Activated T-cell treated with anti-CD3 and anti-CD28 coated beads, Interleukin-2, amount 50 U/mL, for 72 hours (primary cell): ENCODE data around the gene MYL11. TPM values are rescaled to one million over a fixed set of nuclear protein-coding genes. Genes with fewer than 3 reads are reported as not detected.

ENCODE experiments used
- ATAC-seq, 2 donors: fragments of 150-1000 bp; cut with Tn5 transposase; replicated peaks in 1 of 2; 2 replicates each; pipeline ENCODE4 v1.10.0; 2021; ENCODE audit warnings: moderate library complexity in 2 of 2, mild to moderate bottlenecking in 1 of 2
- DNase-seq, 2 donors: peaks; one replicate each; pipeline ENCODE4 v3.0.0; 2021 to 2022; ENCODE audit warnings: mixed read lengths in 1 of 2
- H3K27ac Mint-ChIP-seq: one replicate; pipeline ENCODE4 v1.8.0; 2022; ENCODE audit warnings: mild to moderate bottlenecking, moderate library complexity, mixed read lengths
- H3K27me3 Mint-ChIP-seq: one replicate; pipeline ENCODE4 v1.8.0; 2022; ENCODE audit warnings: low read depth, mixed read lengths
- H3K36me3 Mint-ChIP-seq, 2 donors: one replicate each; pipeline ENCODE4 v1.8.0; 2022; ENCODE audit warnings: mixed read lengths in 2 of 2, mild to moderate bottlenecking in 1 of 2; ENCODE audit not compliant: insufficient read depth in 2 of 2
- H3K4me1 Mint-ChIP-seq: one replicate; pipeline ENCODE4 v1.8.0; 2022; ENCODE audit warnings: low read depth, mixed read lengths
- H3K4me3 Mint-ChIP-seq, 2 donors: one replicate each; pipeline ENCODE4 v1.8.0; 2022; ENCODE audit warnings: mild to moderate bottlenecking in 2 of 2, mixed read lengths in 2 of 2, moderate library complexity in 2 of 2
- H3K9me3 Mint-ChIP-seq, 2 donors: one replicate each; pipeline ENCODE4 v1.8.0; 2022; ENCODE audit warnings: mixed read lengths in 2 of 2
- total RNA-seq, 2 donors: library from RNA; stranded (reverse); gene quantifications; one replicate each; pipeline ENCODE4 v1.2.3, GENCODE V29; 2022

The MYL11 gene
- total RNA-seq, 2 donors from 2014 or later: 2.0 TPM; not detected in 1

DNA sequence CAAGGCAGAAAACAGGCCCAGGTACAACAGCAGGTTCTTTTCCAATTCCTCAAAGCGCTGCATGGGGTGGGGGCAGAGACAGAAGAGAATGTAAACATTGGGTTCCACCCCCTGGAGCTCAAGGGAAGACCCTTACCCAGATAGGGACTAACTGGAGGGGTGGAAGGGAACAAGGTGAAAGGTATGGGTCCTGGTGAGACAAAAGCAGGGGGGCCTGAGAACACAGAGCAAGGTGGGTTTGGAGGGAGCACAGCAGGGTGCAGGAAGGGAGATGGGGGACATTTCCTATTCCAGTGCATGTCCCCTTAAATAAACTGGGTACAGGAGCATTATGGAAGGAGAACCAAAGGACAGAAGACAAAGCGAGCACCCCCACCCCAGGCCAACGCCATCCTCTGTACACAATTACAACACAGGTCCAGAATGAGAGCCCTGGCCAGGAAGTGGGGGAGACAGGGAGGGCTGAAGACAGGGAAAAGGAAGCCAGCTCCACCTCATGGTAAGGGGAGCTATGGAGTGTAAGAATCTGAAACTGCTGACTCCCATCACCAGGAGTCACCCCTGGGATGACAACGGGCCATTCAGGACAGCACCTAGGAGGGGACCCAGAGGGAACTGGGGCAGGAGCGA, 17.4 kb upstream of the MYL11 start:
- no peak overlapping the region for H3K4me3 Mint-ChIP-seq
- ATAC-seq (no peak), DNase-seq (no peak)
- H3K27me3 Mint-ChIP-seq: no peaks in the 10 kb centered on the region
- no peak overlapping the region for H3K27ac Mint-ChIP-seq
- H3K9me3 Mint-ChIP-seq: no peaks in the 10 kb centered on the region
- peaks cover under 1 to 10% of the 10 kb centered on the region in 2 donors for H3K36me3 Mint-ChIP-seq
- peaks cover 42% of the 10 kb centered on the region for H3K4me1 Mint-ChIP-seq

DNA sequence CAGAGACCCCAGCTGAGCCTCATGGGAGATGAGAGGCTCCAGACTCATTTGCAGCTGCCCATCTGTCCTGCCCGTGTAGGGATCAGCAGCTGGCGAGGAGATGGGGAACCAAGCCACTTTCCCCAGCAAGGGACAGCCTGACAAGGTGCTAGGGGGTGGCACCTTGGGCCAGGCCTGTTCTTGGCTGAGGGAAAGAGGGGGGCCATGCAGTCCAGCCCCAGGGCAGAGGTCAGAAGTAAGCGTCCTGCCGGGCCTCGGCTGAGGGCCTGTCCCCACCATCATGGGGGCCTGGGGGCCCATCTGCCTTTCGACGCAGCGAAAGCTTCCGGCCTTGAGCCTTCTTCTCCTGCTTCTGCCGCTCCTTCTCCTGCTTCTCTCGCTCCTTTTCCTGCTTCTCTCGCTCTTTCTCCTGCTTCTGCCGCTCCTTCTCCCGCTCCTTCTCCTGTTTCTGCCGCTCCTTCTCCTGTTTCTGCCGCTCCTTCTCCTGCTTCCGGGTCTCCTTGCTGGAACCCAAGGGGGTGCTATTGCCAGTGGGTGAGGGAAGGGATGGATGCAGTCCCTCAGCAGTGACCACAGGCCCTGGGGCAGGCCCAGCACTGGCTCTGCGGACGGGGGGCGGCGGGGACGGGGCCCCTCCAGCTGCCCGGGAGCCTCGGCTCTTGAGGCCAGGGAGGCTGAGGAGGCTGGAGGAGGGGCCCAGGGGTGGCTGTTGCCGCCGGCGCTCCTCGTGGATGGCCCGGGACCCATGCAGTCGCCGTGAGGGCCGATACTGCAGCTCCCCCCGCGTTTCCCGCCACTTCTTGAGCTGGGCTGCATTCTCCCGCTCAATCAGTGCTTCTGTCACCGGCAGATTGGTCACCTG, 16.7 kb upstream of the MYL11 start:
- Mint-ChIP-seq H3K4me1 (peaks cover 36% of the 10 kb centered on the region), H3K27ac (no peak overlapping the region), H3K9me3 (no peaks in the 10 kb centered on the region), H3K36me3 (peaks cover 3 to 15% of the 10 kb centered on the region in 2 donors), H3K27me3 (no peaks in the 10 kb centered on the region), H3K4me3 (no peak overlapping the region)
- no peak for ATAC-seq
- no peak for DNase-seq

DNA sequence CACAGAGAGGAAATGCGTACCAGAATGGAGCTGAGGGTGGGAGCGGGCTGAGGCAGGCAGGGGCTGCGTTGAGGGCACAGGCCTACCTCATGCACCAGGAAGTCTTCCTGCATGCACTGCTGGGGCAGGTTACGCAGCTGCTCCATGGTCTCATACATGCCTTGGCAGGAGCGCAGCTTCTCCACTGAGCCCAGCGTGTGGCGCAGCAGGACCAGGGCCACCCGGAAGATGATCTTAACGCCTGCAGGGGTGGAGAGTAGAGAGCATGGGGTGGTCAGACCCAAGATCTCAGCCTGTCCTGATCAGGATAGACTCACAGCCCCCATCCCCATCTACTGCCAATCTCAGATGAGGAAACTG, 16.0 kb upstream of the MYL11 start:
- Mint-ChIP-seq H3K36me3 (peaks cover 7 to 18% of the 10 kb centered on the region in 2 donors), H3K4me1 (peaks cover 30% of the 10 kb centered on the region), H3K4me3 (no peak overlapping the region), H3K27me3 (no peaks in the 10 kb centered on the region), H3K9me3 (no peaks in the 10 kb centered on the region), H3K27ac (no peak overlapping the region)
- ATAC-seq: no peak
- DNase-seq: no peak

DNA sequence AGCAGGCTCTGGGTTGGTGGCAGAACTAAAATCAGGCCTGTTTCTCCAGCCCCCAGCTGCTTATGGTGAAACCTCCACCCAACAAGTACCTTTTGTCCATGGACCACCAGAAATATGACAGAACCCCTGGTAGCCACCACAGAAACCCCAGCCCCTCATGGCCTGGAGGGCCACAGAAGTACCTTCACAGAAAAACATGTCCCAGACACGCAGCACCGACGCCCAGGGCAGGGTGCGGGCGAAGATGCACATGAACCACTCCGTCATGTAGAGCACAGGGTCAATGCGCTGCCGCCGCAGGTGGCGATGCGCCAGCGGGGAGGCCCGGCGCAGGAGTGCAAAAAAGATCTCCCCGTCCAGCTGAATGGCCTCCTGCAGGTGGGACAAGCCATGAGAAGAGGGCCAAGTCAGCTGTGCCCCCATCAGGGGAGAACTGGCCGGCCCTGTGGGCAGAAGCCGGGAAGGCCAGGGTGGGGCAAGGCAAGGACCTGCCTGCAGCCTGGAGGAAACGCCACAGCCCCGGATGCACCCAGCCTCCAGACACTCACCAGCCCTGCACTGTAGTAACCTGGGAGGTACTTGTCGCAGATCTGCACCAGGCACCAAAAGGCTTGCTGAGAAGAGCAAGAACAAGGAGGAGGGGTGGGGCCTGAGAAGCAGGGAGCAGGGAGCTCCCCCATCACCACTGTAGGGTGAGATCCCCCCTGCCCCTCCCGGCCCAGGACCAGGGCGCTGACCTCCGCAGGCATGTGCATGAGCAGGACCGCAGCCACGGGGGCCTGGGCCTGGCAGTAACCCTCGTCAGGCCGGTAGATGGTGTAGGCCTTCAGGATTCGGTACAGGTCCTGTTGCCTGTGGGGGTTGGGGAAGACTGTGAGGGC, 15.4 kb upstream of the MYL11 start:
- H3K4me3 Mint-ChIP-seq: no peak overlapping the region
- ATAC-seq (no peak), DNase-seq (no peak)
- peaks cover 23% of the 10 kb centered on the region for H3K4me1 Mint-ChIP-seq
- no peak overlapping the region for H3K27ac Mint-ChIP-seq
- no peaks in the 10 kb centered on the region for H3K9me3 Mint-ChIP-seq
- peaks cover 7 to 12% of the 10 kb centered on the region in 2 donors for H3K36me3 Mint-ChIP-seq
- no peaks in the 10 kb centered on the region for H3K27me3 Mint-ChIP-seq

DNA sequence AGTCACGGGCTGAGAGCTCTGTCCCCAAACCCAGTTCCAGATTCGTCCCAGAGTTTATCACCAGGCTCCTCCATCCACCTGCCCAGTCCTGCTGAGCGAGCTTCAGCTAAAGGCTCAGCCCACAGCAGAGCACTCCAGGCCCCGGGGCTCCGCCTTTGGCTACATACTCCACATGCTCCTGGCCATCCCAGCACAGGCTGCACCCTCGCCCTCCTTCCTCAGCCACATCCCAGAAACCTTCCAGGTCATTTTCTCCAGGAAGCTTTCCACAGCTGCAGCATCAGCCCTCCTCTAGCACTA, 14.8 kb upstream of the MYL11 start:
- H3K36me3 Mint-ChIP-seq: peaks cover 7 to 17% of the 10 kb centered on the region in 2 donors
- ATAC-seq: no peak
- H3K9me3 Mint-ChIP-seq: no peaks in the 10 kb centered on the region
- no peak for DNase-seq
- H3K4me1 Mint-ChIP-seq: peaks cover 18% of the 10 kb centered on the region
- no peak overlapping the region for H3K4me3 Mint-ChIP-seq
- H3K27me3 Mint-ChIP-seq: no peaks in the 10 kb centered on the region
- H3K27ac Mint-ChIP-seq: peak overlapping the region; percentile 0

DNA sequence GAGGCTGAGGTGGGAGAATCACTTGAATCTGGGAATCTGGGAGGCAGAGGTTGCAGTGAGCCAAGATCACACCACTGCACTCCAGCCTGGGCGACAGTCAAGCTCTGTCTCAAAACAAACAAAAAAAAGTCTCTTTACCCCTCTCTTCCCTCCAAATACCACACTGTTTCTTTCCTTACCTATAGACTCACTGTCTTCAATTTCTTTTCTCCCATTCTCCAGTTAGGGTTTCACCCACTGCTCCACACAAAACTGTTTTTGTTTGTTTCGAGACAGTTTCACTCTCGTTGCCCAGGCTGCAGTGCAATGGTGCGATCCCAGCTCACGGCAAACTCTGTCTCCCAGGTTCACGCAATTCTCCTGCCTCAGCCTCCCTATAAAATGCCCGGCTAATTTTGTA, 13.4 kb upstream of the MYL11 start:
- ATAC-seq (no peak), DNase-seq (no peak)
- H3K27ac Mint-ChIP-seq: no peak overlapping the region
- H3K4me3 Mint-ChIP-seq: no peak overlapping the region
- H3K36me3 Mint-ChIP-seq: peaks cover 7 to 22% of the 10 kb centered on the region in 2 donors
- H3K27me3 Mint-ChIP-seq: no peaks in the 10 kb centered on the region
- H3K9me3 Mint-ChIP-seq: no peaks in the 10 kb centered on the region
- H3K4me1 Mint-ChIP-seq: peaks cover 15% of the 10 kb centered on the region

DNA sequence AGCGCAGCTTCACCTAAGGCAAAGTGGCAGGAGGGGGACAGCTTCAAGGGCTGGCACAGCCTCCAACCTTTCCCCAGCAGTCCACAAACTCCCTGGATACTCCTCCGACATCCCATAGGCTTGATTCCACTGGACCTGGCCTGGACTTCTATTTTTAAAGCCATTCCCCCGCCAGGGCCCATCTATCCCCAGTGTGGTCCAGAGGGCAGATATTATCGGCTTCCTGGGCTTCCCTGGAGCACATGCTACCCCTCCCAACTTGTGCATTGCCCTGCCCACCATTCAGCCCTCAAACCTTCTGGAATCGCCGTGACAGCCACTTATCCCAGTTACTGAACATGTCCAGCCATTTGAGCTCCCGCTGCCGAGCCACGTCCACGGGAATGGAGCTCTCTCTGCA, 9.4 kb upstream of the MYL11 start:
- peaks cover 8 to 23% of the 10 kb centered on the region in 2 donors for H3K36me3 Mint-ChIP-seq
- H3K27me3 Mint-ChIP-seq: no peaks in the 10 kb centered on the region
- H3K9me3 Mint-ChIP-seq: no peaks in the 10 kb centered on the region
- peak overlapping the region; percentile 45 for H3K27ac Mint-ChIP-seq
- no peak overlapping the region for H3K4me3 Mint-ChIP-seq
- H3K4me1 Mint-ChIP-seq: peaks cover 32% of the 10 kb centered on the region
- DNase-seq: no peak
- ATAC-seq: no peak

DNA sequence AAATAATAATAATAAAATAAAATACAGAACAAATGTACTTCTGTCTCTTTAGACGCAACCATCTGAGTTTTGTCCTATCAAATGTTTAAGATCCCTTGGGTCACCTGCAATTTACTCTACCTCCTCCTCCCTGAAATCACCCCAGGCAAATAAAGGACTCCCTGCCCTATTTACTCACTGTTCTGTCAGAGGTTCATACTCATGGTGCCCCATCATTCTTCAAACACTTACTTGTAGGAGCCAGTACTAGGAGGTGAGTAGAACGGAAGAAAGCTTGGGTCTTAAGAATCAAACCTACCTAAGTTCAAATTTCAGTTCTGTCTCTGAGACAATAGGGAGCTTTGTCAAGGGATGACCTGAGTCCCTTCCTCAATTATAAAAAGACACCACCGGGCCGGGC, 8.1 kb upstream of the MYL11 start:
- no peak for DNase-seq
- peaks cover 38% of the 10 kb centered on the region for H3K4me1 Mint-ChIP-seq
- H3K9me3 Mint-ChIP-seq: no peaks in the 10 kb centered on the region
- H3K27ac Mint-ChIP-seq: peak overlapping the region; percentile 14
- H3K27me3 Mint-ChIP-seq: no peaks in the 10 kb centered on the region
- H3K36me3 Mint-ChIP-seq: peaks cover 8 to 22% of the 10 kb centered on the region in 2 donors
- no peak for ATAC-seq
- peak overlapping the region; percentile 94 to 98 for H3K4me3 Mint-ChIP-seq

DNA sequence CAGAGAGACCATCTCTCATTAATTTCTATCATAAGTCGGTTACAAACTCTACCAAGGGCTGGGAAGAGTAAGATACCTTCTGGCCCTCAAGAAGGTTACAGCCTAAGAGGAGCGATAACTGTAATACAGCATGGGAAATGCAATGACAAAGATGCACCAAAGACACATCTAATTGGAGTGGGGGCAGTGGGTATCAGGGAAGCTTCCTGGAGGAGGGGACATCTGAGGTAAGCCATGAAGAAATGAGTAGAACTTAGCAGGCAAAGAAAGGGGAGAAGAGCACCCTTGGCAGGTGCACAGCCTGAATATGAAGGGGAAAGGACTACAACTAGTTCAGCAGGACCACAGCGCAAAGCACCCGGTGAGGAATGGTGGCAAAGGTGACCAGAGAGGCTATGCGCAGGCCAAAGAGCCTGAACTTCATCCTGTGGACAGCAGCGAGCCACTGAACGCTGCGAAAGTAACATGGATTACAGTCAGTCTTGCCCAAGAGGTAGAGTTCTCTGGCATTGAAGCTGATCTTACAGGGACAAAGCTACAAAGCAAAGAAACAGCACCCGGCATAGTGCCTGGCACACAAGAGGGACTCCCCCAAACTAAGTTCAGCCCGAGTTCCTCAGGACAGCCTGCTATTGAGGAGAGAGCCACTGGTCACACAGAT, 7.1 kb upstream of the MYL11 start:
- peaks cover 45% of the 10 kb centered on the region for H3K4me1 Mint-ChIP-seq
- DNase-seq (no peak), ATAC-seq (no peak)
- no peaks in the 10 kb centered on the region for H3K27me3 Mint-ChIP-seq
- H3K9me3 Mint-ChIP-seq: no peaks in the 10 kb centered on the region
- peaks cover 5 to 19% of the 10 kb centered on the region in 2 donors for H3K36me3 Mint-ChIP-seq
- peak overlapping the region; percentile 94 to 98 for H3K4me3 Mint-ChIP-seq
- H3K27ac Mint-ChIP-seq: peak overlapping the region; percentile 14

DNA sequence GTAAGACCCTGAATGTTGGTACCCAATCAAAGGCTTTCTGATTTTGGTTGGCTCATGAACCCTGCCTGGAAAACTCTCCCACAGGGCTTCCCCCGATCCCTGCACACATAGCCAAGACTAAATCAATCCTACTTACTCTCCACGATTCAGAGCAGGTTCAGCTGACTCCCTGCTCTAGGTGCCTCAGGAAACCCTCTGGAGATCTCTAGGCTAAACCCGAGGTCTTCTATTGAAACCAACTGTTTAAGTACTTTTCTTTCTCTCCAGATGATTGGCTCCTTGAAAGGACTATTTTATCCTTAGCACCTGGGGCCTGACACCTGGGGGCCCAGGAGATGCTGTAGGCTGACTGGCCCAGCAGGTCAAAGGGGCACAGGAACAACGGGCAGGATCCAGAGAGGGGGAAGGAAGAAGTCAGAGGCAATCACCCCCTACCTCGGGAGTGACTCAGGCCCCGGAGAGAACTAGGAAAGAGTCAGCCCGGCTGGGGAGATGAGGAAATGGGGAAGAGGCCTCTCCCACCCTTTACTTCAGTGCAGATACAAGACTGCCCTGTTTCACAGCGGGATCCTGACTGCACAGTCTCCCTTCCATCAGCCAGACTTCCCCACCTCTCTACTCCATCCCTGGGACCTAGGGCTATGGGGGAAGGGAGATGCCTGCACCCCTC, 6.3 kb upstream of the MYL11 start:
- Mint-ChIP-seq H3K4me1 (peaks cover 45% of the 10 kb centered on the region), H3K27me3 (no peaks in the 10 kb centered on the region), H3K4me3 (peak overlapping the region; percentile 94 to 98), H3K9me3 (no peaks in the 10 kb centered on the region), H3K27ac (peak overlapping the region; percentile 94), H3K36me3 (peaks cover 2 to 14% of the 10 kb centered on the region in 2 donors)
- no peak for DNase-seq
- no peak for ATAC-seq

DNA sequence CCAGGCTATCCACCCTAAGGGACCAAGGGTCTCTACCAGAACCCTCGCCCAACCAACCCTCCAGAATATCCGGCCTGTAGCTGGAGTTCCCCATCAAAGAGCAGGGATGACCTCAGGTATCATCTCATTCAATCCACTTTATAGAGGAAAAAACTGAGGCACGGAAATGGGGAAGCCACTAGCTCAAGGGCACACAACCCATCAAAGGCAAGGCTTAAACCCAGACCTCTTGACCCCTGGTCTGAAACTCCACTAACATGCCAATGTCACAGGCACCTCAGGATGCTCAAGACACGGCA, 5.9 kb upstream of the MYL11 start:
- Mint-ChIP-seq H3K36me3 (peaks cover 1 to 13% of the 10 kb centered on the region in 2 donors), H3K27me3 (no peaks in the 10 kb centered on the region)

DNA sequence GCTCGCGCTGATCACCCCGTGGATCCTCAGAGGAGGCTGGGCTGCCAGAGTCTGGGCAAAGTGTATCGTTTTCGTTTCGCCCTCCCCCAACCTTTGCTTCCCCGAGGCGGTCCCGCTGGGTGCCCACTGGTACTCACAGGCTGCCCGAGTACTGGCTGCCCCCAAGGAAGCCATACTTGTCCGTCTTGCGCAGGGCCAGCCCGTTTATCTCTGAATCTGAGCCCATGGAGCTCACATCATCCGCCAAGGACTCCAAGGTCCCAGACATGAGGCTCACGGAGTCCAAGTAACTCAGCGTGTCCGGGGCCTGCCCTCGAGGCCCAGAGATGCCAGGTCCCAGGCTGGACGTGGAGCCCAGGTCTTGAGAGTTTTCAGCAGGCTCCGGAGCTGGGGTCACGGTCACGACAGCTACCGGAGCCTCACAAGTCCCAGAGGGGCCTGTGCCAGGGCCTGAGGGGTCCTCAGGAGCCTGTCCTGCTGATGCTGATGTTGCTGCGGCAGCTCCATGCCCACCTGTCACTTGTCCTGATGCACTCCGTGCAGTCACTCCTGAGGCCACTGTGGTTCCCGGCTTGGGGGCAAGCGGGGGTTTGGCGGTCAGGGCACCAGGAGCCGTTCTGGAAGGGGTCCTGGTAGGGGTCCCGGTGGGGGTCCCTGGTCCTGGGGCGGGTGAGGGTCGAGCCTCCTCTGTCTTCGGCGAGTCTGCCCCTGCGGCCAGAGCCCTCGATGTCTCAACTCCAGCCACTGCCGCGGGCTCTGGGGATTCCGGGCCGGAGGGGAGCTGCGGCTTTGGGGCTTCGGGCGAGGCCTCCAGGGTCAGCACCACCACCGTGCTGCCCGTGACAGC, 5.3 kb upstream of the MYL11 start:
- ATAC-seq: no peak
- Mint-ChIP-seq H3K4me1 (peaks cover 45% of the 10 kb centered on the region), H3K4me3 (peak overlapping the region; percentile 94 to 98), H3K27me3 (no peaks in the 10 kb centered on the region), H3K9me3 (no peaks in the 10 kb centered on the region), H3K36me3 (peaks cover 1 to 13% of the 10 kb centered on the region in 2 donors), H3K27ac (peak overlapping the region; percentile 94)
- DNase-seq: peak in 1 of 2 donors; percentile 28

More for the DNA sequence above, 5.9 kb upstream of the MYL11 start:
- Mint-ChIP-seq H3K4me3 (peak overlapping the region; percentile 94 to 98), H3K9me3 (no peaks in the 10 kb centered on the region), H3K27ac (peak overlapping the region; percentile 94), H3K4me1 (peaks cover 45% of the 10 kb centered on the region)
- DNase-seq: no peak
- no peak for ATAC-seq
